A673 (cell line): ENCODE measurements around the gene CISH. TPM values are rescaled to one million over a fixed set of nuclear protein-coding genes. Genes with fewer than 3 reads are reported as not detected.

ENCODE experiments used
- BruUV-seq: library from RNA; stranded (reverse); fragments of 400-500 nt; replicated peaks from 2 replicates; lab custom pipeline; 2021; lab: Mats Ljungman, UMichigan
- CTCF ChIA-PET: fragments of 300-600 bp; sonication (Branson Sonifier 250); formaldehyde crosslinking; loops from one replicate; lab custom pipeline; 2022; ENCODE audit warnings: antibody characterized with exemption; lab: Charles Lee
- POLR2A ChIA-PET: fragments of 300-600 bp; sonication (Branson Sonifier 250); formaldehyde crosslinking; loops from one replicate; lab custom pipeline; 2022; ENCODE audit warnings: antibody characterized with exemption; ENCODE audit not compliant: low non-redundant PET; lab: Charles Lee
- DNase-seq: peaks from one replicate; pipeline ENCODE4 v3.0.0-alpha.2; 2015; ENCODE audit warnings: low spot score
- H3K27ac ChIP-seq: fragments of 200-600 bp; sonication (generic); 2 replicates; pipeline ENCODE4 v1.5.1; 2016; ENCODE audit warnings: mixed run types, low read depth, mild to moderate bottlenecking, mixed read lengths, antibody characterized with exemption, low read length; ENCODE audit not compliant: poor library complexity, severe bottlenecking
- H3K27me3 ChIP-seq: fragments of 200-600 bp; sonication (generic); replicated peaks from 2 replicates; pipeline ENCODE4 v1.6.1; 2017; ENCODE audit warnings: mixed run types, low read depth, mild to moderate bottlenecking, mixed read lengths, antibody characterized with exemption, low read length; ENCODE audit not compliant: insufficient read depth, poor library complexity
- H3K36me3 ChIP-seq: fragments of 200-600 bp; sonication (generic); 2 replicates; pipeline ENCODE4 v1.6.1; 2016; ENCODE audit warnings: mixed run types, mild to moderate bottlenecking, mixed read lengths, antibody characterized with exemption, low read length; ENCODE audit not compliant: insufficient read depth, poor library complexity, severe bottlenecking
- H3K4me1 ChIP-seq: fragments of 200-600 bp; sonication (generic); 2 replicates; pipeline ENCODE4 v1.6.1; 2017; ENCODE audit warnings: mixed run types, mild to moderate bottlenecking, mixed read lengths, antibody characterized with exemption, low read length; ENCODE audit not compliant: insufficient read depth, poor library complexity, severe bottlenecking
- H3K4me3 ChIP-seq: fragments of 200-600 bp; sonication (generic); 2 replicates; pipeline ENCODE4 v1.5.1; 2016; ENCODE audit warnings: low read depth, mixed run types, mild to moderate bottlenecking, mixed read lengths, low read length; ENCODE audit not compliant: poor library complexity, severe bottlenecking
- H3K9me3 ChIP-seq: fragments of 200-600 bp; sonication (generic); 2 replicates; pipeline ENCODE4 v1.6.1; 2016; ENCODE audit warnings: mixed run types, low read depth, mild to moderate bottlenecking, mixed read lengths, antibody characterized with exemption, low read length; ENCODE audit not compliant: poor library complexity, severe bottlenecking
- CTCF ChIP-seq: fragments of 300-800, 200-600 bp; sonication (generic); conservative IDR thresholded peaks from 2 replicates; pipeline ENCODE4 v1.5.1; 2017; ENCODE audit warnings: low read depth, mild to moderate bottlenecking, antibody characterized with exemption, low read length, moderate library complexity, mixed read lengths
- EZH2 ChIP-seq: fragments of 200-600 bp; sonication (generic); IDR thresholded peaks from 2 replicates; pipeline ENCODE4 v1.6.1; 2017; ENCODE audit warnings: borderline replicate concordance, low read depth, mild to moderate bottlenecking, mixed read lengths, antibody characterized with exemption, low read length; ENCODE audit not compliant: poor library complexity, severe bottlenecking
- intact Hi-C: fragments of 100-400 bp; cut with micrococcal nuclease; formaldehyde crosslinking; loops from one replicate; pipeline ENCODE4 v1.10.0; 2022; ENCODE audit not compliant: unreplicated experiment
- total RNA-seq: library from RNA; stranded (reverse); gene quantifications from 2 replicates; pipeline ENCODE4 v1.2.3, GENCODE V29; 2021

CISH gene
- total RNA-seq, 1 experiment from 2014 or later, result 0.86 TPM

- H3K9me3 ChIP-seq, result no peaks in the 10 kb centered on the region
- no TSS peak for BruUV-seq
- peak overlapping the region; percentile 67 for H3K27ac ChIP-seq
- intact Hi-C loops, result loop anchor here (5.0 to 10.0 kb wide), 5 partner anchors 39 to 884 kb away; no protein-coding TSS in a partner anchor
- peak overlapping the region; percentile 52 for H3K4me3 ChIP-seq
- DNase-seq, result no peak
- ChIA-PET CTCF (interaction anchor here (1.0 kb wide), 1 partner anchor 39 kb away, joined by 3 read pairs; no protein-coding TSS in a partner anchor), POLR2A (no interaction called here)
- no peaks in the 10 kb centered on the region for H3K36me3 ChIP-seq
- no peaks in the 10 kb centered on the region for H3K27me3 ChIP-seq
- TF ChIP-seq EZH2 (no peak), CTCF (no peak)
- H3K4me1 ChIP-seq, result peaks cover 8% of the 10 kb centered on the region
Observed at GRCh38 chr3:50610992-50611463, 546 bp downstream of the CISH start.

GRCh38 chr3:50610181-50610971 lies 1.2 kb downstream of the CISH start:
- TF ChIP-seq EZH2, result no peak
- POLR2A ChIA-PET, result no interaction called here
- intact Hi-C loops, result loop anchor here (5.0 to 10.0 kb wide), 5 partner anchors 38 to 884 kb away; no protein-coding TSS in a partner anchor

GRCh38 chr3:50609763-50610085 lies 1.9 kb downstream of the CISH start:
- H3K27me3 ChIP-seq, result no peaks in the 10 kb centered on the region
- no peak for TF ChIP-seq CTCF
- no peak for TF ChIP-seq EZH2
- intact Hi-C loops, result loop anchor here (5.0 to 10.0 kb wide), 5 partner anchors 37 to 885 kb away; no protein-coding TSS in a partner anchor
- ChIA-PET POLR2A (no interaction called here), CTCF (no interaction called here)
- no TSS peak for BruUV-seq
- H3K4me3 ChIP-seq, result no peak overlapping the region
- no peak for DNase-seq
- no peak overlapping the region for H3K27ac ChIP-seq
- no peaks in the 10 kb centered on the region for H3K36me3 ChIP-seq
- H3K4me1 ChIP-seq, result peaks cover 8% of the 10 kb centered on the region
- H3K9me3 ChIP-seq, result no peaks in the 10 kb centered on the region

More at GRCh38 chr3:50610181-50610971, 1.2 kb downstream of the CISH start:
- Histone ChIP-seq H3K27me3 (no peaks in the 10 kb centered on the region), H3K27ac (no peak overlapping the region), H3K36me3 (no peaks in the 10 kb centered on the region), H3K4me3 (peak overlapping the region; percentile 52), H3K9me3 (no peaks in the 10 kb centered on the region), H3K4me1 (peaks cover 8% of the 10 kb centered on the region)
- DNase-seq, result no peak
- no TSS peak for BruUV-seq
- CTCF ChIA-PET, result no interaction called here
